Measurements from ENCODE around the gene CTCFL. TPM values are rescaled to one million over a fixed set of nuclear protein-coding genes. Genes with fewer than 3 reads are reported as not detected.
"Not testable (repeated sequence)": the region's sequence is repeated elsewhere in the genome, so short reads cannot be mapped to it uniquely, and the experiment has no call there.

Gene CTCFL
- total RNA-seq, 8 experiments from 2014 or later = 0.07 to 1.8 (median 0.38) TPM; not detected in 1

- H3K4me3 ChIP-seq = no peak overlapping the region
- peaks cover 0 to 10% of the 10 kb centered on the region in 2 donors for H3K4me1 ChIP-seq (replicated peaks in 1 of 2)
- WGBS, 10 experiments = 0 to 100% (median 84%) methylated on average over 1 to 4 of the region's 4 CpGs
- in situ Hi-C loops (cut with MboI; ENCODE audit: low pct_unique_long_range_greater_than_20kb in 2 of 9, low sequenced_read_pairs in 9 of 9, unreplicated experiment in 9 of 9) = loop anchor here (5.0 to 25.0 kb wide), 3 partner anchors 109 to 119 kb away; partner anchors contain the start of gene RBM38 (in 2 of the 9)
- no peak for ATAC-seq (replicated peaks in 6 of 8)
- H3K27ac ChIP-seq = no peak overlapping the region
Observed at GRCh38 chr20:57496592-57496991, 28.3 kb downstream of the CTCFL start.

DNA sequence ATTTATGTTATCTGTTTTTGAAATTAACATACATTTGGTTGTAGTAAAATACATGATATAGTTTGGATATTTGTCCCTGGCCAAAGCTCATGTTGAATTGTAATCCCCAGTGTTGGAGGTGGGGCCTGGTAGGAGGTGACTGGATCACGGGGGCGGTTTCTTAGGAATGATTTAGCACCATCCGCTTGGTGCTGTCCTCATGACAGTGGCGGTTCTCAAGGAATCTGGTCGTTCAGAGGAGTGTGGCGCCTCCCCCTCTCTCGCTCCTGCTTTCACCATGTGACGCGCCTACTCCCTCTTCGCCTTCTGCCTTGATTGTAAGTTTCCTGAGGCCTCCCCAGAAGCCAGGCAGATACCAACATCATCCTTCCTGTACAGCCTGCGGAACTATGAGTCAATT, 29.0 kb downstream of the CTCFL start:
- ATAC-seq (replicated peaks in 6 of 8) = no peak
- Histone ChIP-seq H3K4me3 (no peak overlapping the region), H3K4me1 (replicated peaks in 1 of 2) (peaks cover 0 to 10% of the 10 kb centered on the region in 2 donors), H3K27ac (no peak overlapping the region)
- WGBS, 10 experiments = 40 to 100% (median 70%) methylated on average over 1 to 11 of the region's 11 CpGs; no CpG with 5 or more reads in 2 of the 10 experiments
- in situ Hi-C loops (cut with MboI; ENCODE audit: low pct_unique_long_range_greater_than_20kb in 2 of 9, low sequenced_read_pairs in 9 of 9, unreplicated experiment in 9 of 9) = loop anchor here (5.0 to 25.0 kb wide), 3 partner anchors 109 to 119 kb away; partner anchors contain the start of gene RBM38 (in 2 of the 9)

- WGBS, 10 experiments = 0 to 100% (median 50%) methylated on average over 1 to 8 of the region's 10 CpGs; no CpG with 5 or more reads in 1 of the 10 experiments
- no peak overlapping the region for H3K27ac ChIP-seq
- H3K4me1 ChIP-seq (replicated peaks in 1 of 2) = peaks cover 0 to 6% of the 10 kb centered on the region in 2 donors
- no peak overlapping the region for H3K4me3 ChIP-seq
- ATAC-seq (replicated peaks in 6 of 8) = peak in 1 of 8 experiments; percentile 11
- in situ Hi-C loops (cut with MboI; ENCODE audit: low pct_unique_long_range_greater_than_20kb in 2 of 9, low sequenced_read_pairs in 9 of 9, unreplicated experiment in 9 of 9) = loop anchor here in 8 of 9 experiments (10.0 to 25.0 kb wide), 2 partner anchors 106 to 108 kb away; partner anchors contain the start of gene RBM38 (in 2 of the 8)
Observed at GRCh38 chr20:57493091-57493615, 31.8 kb downstream of the CTCFL start.

GRCh38 chr20:57491373-57491772, 33.6 kb downstream of the CTCFL start:
- 0 to 100% (median 81%) methylated on average over 1 to 5 of the region's 6 CpGs; no CpG with 5 or more reads in 1 of the 10 experiments for WGBS, 10 experiments
- no peak overlapping the region for H3K4me3 ChIP-seq
- in situ Hi-C loops (cut with MboI; ENCODE audit: low pct_unique_long_range_greater_than_20kb in 2 of 9, low sequenced_read_pairs in 9 of 9, unreplicated experiment in 9 of 9) = loop anchor here in 8 of 9 experiments (10.0 to 25.0 kb wide), 2 partner anchors 104 to 107 kb away; partner anchors contain the start of gene RBM38 (in 2 of the 8)
- peak in 3 of 8 experiments; percentile 47 to 53 (median 53) for ATAC-seq (replicated peaks in 6 of 8)
- H3K4me1 ChIP-seq (replicated peaks in 1 of 2) = peaks cover 0 to 6% of the 10 kb centered on the region in 2 donors
- H3K27ac ChIP-seq = no peak overlapping the region

- ATAC-seq (replicated peaks in 6 of 8); H3K4me1 ChIP-seq (replicated peaks in 1 of 2); H3K4me3 ChIP-seq; H3K27ac ChIP-seq: not testable (repeated sequence)
- in situ Hi-C loops (cut with MboI; ENCODE audit: low pct_unique_long_range_greater_than_20kb in 2 of 9, low sequenced_read_pairs in 9 of 9, unreplicated experiment in 9 of 9) = loop anchor here in 2 of 9 experiments (25.0 kb wide), 1 partner anchor 101 kb away; the partner anchor contains the start of gene RBM38 (in 2 of the 2)
- WGBS, 10 experiments = 76 to 98% (median 90%) methylated on average over 4 to 5 of the region's 5 CpGs
Observed at GRCh38 chr20:57488277-57488676, 36.7 kb downstream of the CTCFL start.

DNA sequence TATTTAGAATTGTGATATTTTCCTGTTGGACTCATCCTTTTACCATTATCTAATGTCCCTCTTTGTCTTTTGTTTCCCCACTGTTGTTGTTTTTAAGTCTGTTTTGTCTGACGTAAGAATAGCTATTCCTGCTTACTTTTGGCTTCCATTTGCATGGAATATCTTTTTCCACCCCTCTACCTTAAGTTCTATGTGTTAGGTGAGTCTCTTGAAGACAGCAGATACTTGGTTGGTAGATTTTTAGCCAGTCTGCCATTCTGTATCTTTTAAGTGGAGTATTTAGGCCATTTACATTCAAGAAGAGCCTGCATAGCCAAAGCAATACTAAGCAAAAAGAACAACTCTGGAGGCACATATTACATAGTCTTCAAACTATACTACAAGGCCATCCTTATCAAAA, 39.2 kb downstream of the CTCFL start:
- in situ Hi-C loops (cut with MboI; ENCODE audit: low pct_unique_long_range_greater_than_20kb in 2 of 9, low sequenced_read_pairs in 9 of 9, unreplicated experiment in 9 of 9) = loop anchor here in 2 of 9 experiments (25.0 kb wide), 1 partner anchor 98 kb away; the partner anchor contains the start of gene RBM38 (in 2 of the 2)
- peaks cover 12 to 23% of the 10 kb centered on the region in 2 donors for H3K4me1 ChIP-seq (replicated peaks in 1 of 2)
- H3K27ac ChIP-seq = no peak overlapping the region
- no peak overlapping the region for H3K4me3 ChIP-seq
- ATAC-seq (replicated peaks in 6 of 8) = no peak
- 14 to 100% (median 72%) methylated on average over 1 of the region's 1 CpG; no CpG with 5 or more reads in 4 of the 10 experiments for WGBS, 10 experiments

DNA sequence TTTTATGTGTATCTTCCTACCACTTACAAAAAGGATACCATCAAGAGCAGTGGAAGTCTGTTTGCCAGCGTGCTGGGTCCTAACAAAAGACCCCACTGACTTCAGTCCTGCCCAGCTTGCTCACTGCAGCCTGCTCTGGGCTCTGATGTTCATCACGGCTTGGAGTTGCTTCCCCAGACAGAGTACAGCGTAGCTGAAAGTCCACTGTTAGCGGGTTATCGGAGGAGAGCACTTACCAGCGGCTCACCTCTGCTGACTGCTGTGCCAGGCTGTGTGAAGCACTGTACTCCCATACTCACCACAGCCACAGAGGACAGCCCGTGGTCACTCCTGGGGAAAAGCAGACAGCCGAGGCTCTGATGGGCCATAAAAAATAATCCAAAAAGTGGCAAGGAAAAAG, 40.2 kb downstream of the CTCFL start:
- Histone ChIP-seq H3K27ac (no peak overlapping the region), H3K4me3 (no peak overlapping the region), H3K4me1 (replicated peaks in 1 of 2) (peaks cover 12 to 24% of the 10 kb centered on the region in 2 donors)
- WGBS, 10 experiments = 10 to 94% (median 84%) methylated on average over 1 to 8 of the region's 8 CpGs
- no peak for ATAC-seq (replicated peaks in 6 of 8)
- in situ Hi-C loops (cut with MboI; ENCODE audit: low pct_unique_long_range_greater_than_20kb in 2 of 9, low sequenced_read_pairs in 9 of 9, unreplicated experiment in 9 of 9) = loop anchor here in 2 of 9 experiments (25.0 kb wide), 1 partner anchor 97 kb away; the partner anchor contains the start of gene RBM38 (in 2 of the 2)

DNA sequence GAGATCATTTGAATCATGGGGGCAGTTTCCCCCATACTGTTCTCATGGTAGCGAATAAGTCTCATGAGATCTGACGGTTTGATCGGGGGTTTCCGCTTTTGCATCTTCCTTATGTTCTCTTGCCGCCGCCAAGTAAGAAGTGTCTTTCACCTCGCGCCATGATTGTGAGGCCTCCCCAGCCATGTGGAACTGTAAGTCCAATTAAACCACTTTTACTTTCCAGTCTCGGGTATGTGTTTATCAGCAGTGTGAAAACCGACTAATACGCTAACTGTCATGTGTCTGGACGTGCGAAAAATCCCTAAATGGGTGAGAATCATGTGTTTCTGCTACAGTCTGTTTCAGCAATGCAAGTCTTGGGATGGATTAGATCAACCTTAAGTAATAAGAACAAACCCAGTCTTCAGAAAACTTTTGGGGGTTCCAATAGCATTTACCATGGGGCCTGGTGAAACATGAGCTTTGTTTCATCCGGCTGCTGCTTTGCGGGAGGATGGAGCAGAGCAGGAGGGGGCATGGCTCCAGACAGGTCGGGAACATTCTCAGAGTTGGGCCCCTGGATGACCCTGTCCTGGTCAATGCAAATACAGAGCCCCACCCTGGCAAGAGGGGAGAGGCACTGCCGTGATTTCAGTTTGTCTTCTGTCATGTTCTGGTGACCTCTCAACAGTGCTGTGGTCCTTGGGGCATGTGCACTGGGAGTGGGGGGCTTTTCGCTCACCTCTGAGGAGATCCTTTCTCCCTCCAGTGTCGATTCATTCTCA, 41.5 kb downstream of the CTCFL start:
- Histone ChIP-seq H3K4me3 (no peak overlapping the region), H3K27ac (no peak overlapping the region), H3K4me1 (replicated peaks in 1 of 2) (peaks cover 12 to 24% of the 10 kb centered on the region in 2 donors)
- no peak for ATAC-seq (replicated peaks in 6 of 8)
- WGBS, 10 experiments = 60 to 100% (median 87%) methylated on average over 1 to 13 of the region's 19 CpGs; no CpG with 5 or more reads in 1 of the 10 experiments
- in situ Hi-C loops (cut with MboI; ENCODE audit: low pct_unique_long_range_greater_than_20kb in 2 of 9, low sequenced_read_pairs in 9 of 9, unreplicated experiment in 9 of 9) = loop anchor here in 2 of 9 experiments (25.0 kb wide), 1 partner anchor 96 kb away; the partner anchor contains the start of gene RBM38 (in 2 of the 2)

DNA sequence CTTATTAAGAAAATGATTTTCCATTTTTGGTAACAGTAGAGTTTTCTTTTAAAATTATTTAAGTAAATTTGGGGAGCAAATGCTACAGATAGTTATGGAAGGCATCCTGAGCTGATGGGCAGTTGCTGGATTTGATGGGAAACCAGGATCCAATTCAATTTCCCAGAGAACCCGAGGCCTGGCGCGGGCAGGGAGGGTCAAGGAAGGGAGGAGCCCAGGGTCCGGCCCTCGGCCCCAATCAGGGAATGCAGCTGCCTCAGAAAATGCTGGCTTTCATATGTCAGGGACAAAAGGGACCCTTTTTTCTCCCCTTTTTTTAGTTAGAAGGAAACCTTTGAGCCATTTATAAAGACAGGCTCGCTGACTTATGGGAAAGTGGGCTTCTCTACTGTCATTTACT, 42.1 kb downstream of the CTCFL start:
- Histone ChIP-seq H3K27ac (no peak overlapping the region), H3K4me3 (no peak overlapping the region), H3K4me1 (replicated peaks in 1 of 2) (peaks cover 12 to 24% of the 10 kb centered on the region in 2 donors)
- 10 to 90% (median 86%) methylated on average over 2 to 5 of the region's 6 CpGs; no CpG with 5 or more reads in 3 of the 10 experiments for WGBS, 10 experiments
- in situ Hi-C loops (cut with MboI; ENCODE audit: low pct_unique_long_range_greater_than_20kb in 2 of 9, low sequenced_read_pairs in 9 of 9, unreplicated experiment in 9 of 9) = loop anchor here in 2 of 9 experiments (25.0 kb wide), 1 partner anchor 95 kb away; the partner anchor contains the start of gene RBM38 (in 2 of the 2)
- no peak for ATAC-seq (replicated peaks in 6 of 8)

DNA sequence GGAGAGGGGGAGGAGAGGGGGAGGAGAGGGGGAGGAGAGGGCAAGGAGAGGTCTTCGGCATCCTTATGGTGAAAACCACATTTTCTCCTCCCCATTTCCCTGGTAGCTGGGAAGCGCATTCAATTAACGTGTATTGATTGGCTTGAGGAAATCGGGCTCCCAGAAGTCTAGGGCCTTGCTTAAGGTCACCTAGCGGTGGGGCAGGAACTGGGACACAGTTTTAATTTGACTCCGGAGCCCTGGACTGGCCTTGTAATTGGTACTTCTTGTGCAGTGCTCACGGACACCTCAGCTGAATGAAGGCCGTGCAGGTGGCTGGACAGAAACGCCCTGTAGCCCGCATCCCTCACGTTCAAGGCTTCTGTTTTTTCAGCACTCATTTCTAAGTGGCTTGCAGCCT, 42.8 kb downstream of the CTCFL start:
- Histone ChIP-seq H3K4me3 (no peak overlapping the region), H3K4me1 (replicated peaks in 1 of 2) (peaks cover 12 to 24% of the 10 kb centered on the region in 2 donors), H3K27ac (no peak overlapping the region)
- 70 to 95% (median 86%) methylated on average over 3 to 7 of the region's 11 CpGs; no CpG with 5 or more reads in 5 of the 10 experiments for WGBS, 10 experiments
- in situ Hi-C loops (cut with MboI; ENCODE audit: low pct_unique_long_range_greater_than_20kb in 2 of 9, low sequenced_read_pairs in 9 of 9, unreplicated experiment in 9 of 9) = loop anchor here in 2 of 9 experiments (25.0 kb wide), 1 partner anchor 95 kb away; the partner anchor contains the start of gene RBM38 (in 2 of the 2)
- ATAC-seq (replicated peaks in 6 of 8) = peak in 3 of 8 experiments; percentile 19 to 40 (median 21)

- ATAC-seq (replicated peaks in 6 of 8) = peak in 5 of 8 experiments; percentile 12 to 67 (median 52)
- H3K4me3 ChIP-seq = no peak overlapping the region
- peaks cover 12 to 24% of the 10 kb centered on the region in 2 donors for H3K4me1 ChIP-seq (replicated peaks in 1 of 2)
- 56 to 77% methylated on average over 2 to 3 of the region's 9 CpGs; no CpG with 5 or more reads in 8 of the 10 experiments for WGBS, 10 experiments
- in situ Hi-C loops (cut with MboI; ENCODE audit: low pct_unique_long_range_greater_than_20kb in 2 of 9, low sequenced_read_pairs in 9 of 9, unreplicated experiment in 9 of 9) = loop anchor here in 2 of 9 experiments (25.0 kb wide), 1 partner anchor 94 kb away; the partner anchor contains the start of gene RBM38 (in 2 of the 2)
- H3K27ac ChIP-seq = no peak overlapping the region
Observed at GRCh38 chr20:57481281-57481711, 43.6 kb downstream of the CTCFL start.

DNA sequence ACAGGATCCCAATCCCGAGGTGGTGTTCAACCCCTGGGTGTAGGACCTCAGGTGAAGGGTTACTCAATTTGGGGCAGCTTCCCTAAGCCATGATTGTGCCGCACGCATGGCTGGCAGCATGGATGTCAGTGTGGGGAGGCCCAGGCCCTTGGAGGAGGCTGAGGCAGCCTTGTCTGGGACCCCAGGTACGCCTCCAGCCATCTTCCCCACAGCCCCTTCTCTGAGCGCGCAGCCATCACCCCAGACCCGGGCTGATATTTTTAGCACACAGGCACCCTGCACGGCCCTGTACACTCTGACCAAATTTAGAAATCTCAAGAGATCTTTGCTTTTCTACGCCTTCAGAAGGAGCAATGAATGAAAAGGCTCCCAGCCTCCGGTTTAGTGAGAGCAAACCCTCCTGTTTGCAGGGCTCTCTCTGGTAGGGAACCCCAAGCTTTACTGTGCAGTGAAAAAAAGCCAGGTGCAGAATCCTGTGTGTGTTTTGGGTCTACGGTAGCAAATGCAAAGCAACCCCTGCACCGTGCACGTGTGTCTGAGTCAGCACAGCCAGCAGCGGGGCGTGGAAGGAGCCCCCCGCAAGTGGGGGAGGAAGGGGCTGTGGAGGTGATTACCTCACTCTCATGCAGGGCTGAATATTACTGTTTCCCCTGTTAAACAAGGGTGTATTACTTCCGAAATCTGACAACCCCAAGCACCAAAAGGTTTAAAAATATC, 44.3 kb downstream of the CTCFL start:
- 17 to 100% (median 67%) methylated on average over 1 to 12 of the region's 17 CpGs; no CpG with 5 or more reads in 1 of the 10 experiments for WGBS, 10 experiments
- no peak overlapping the region for H3K27ac ChIP-seq
- in situ Hi-C loops (cut with MboI; ENCODE audit: low pct_unique_long_range_greater_than_20kb in 2 of 9, low sequenced_read_pairs in 9 of 9, unreplicated experiment in 9 of 9) = loop anchor here in 2 of 9 experiments (25.0 kb wide), 1 partner anchor 93 kb away; the partner anchor contains the start of gene RBM38 (in 2 of the 2)
- peak in 5 of 8 experiments; percentile 74 to 89 (median 79) for ATAC-seq (replicated peaks in 6 of 8)
- peaks cover 12 to 24% of the 10 kb centered on the region in 2 donors for H3K4me1 ChIP-seq (replicated peaks in 1 of 2)
- H3K4me3 ChIP-seq = no peak overlapping the region
